Stimulated activated CD8-positive, alpha-beta memory T cell treated with anti-CD3 and anti-CD28 coated beads, Interleukin-2, amount 100 ng/mL, for 1 hour (primary cell): ENCODE measurements around the gene CDYL2.
"Not testable (repeated sequence)": the region's sequence is repeated elsewhere in the genome, so short reads cannot be mapped to it uniquely, and the experiment has no call there.

Source experiments
- DNase-seq, 2 donors: peaks; one replicate each; pipeline ENCODE4 v3.0.0-alpha.2; 2020; ENCODE audit warnings: low read depth in 2 of 2

Gene CDYL2, protein sequence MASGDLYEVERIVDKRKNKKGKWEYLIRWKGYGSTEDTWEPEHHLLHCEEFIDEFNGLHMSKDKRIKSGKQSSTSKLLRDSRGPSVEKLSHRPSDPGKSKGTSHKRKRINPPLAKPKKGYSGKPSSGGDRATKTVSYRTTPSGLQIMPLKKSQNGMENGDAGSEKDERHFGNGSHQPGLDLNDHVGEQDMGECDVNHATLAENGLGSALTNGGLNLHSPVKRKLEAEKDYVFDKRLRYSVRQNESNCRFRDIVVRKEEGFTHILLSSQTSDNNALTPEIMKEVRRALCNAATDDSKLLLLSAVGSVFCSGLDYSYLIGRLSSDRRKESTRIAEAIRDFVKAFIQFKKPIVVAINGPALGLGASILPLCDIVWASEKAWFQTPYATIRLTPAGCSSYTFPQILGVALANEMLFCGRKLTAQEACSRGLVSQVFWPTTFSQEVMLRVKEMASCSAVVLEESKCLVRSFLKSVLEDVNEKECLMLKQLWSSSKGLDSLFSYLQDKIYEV

DNA sequence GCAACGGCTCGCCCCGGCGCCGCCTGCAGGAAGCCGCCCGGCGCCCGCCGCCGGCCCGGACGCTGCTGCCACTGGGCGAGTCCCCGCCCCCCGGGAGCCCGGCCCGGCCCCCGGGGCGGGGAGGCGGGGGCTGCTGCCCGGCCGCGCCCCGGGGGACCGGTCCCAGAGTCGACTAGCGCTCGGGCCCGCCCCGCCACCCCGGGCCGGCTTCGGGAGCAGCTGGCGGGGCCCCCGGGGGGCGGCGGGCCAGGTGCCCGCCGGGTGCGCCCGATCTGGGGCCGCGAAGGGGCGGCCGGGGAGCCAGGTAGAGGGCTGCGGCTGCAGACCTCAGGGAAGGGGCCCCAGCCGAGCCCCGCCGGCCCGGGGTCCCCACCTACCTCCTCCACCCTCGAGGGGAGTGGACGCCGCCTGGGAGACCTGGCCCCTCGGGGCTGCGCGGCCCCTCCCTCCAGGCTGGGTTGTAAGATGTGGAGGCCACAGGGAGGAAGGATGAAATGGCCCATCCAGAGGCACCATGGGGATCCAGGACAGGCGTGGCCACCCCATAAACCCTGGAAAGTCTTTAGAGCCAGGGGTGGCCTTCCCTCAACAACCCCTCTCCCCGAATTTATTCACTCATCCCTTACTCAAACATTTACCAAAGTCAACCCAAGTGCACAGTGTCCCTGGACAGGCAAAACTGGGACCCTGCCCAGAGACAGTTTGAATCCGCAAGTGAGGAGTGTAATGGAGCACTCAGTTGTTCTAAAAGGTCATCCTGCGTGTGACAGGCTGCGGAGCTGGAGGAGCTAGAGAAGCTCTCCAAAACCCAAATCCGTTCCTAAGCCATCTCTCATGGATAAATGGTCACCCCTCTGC lies at the start of gene CDYL2:
CDYL2 (minus strand) TSS at position 73 of the 858 bp plus-strand sequence. CDS start 425 bp downstream, outside the sequence.
- DNase-seq: peak in 1 of 2 donors; percentile 9

DNA sequence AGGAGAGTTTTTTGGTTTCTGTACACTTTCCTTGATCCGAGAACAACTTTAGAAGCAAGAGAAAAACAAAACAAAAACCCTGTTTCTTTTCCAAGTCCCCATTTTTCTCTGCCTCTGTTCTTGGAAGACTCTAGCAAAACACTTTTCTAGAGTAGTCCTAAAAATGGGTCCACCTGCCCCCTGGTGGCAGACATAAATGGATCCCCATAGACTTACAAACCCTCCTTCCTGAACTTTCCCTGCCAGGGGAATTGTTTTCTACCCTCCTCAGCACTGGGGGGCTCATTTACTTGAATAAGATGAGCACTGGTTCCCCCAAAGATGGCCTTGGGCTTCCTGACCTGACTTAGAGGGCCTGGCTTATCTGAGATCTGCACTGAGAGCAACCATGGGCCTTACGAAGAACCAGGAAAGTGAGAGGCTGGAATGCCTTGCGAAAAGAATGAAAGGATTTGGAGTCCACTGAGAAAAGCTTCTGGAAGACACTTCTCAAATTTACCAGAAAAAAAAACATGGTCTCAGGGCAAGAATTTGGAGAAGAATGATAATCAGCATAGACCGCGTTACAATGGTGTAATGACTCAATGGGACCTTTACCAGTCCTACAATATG lies 48.0 kb upstream of the CDYL2 start:
- no peak for DNase-seq

DNA sequence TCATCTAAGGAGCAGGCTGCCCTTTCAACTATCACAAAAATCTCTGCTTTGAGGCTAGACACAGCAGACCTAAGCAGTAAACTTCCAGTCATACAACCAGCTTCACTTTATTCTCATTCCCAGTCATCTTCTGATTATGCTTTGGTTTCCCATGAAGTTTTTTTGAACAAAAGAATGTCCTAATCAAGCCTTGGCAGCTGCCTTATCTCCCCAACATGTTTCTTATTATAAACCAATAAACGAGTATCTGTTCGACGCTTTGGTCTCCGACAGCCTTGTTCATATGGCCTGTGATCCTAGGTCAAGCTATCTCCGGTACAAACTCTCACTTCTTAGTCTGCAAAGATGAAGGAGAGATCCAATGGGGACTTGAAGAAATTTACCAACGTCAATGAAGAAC lies 47.4 kb upstream of the CDYL2 start:
- no peak for DNase-seq

DNA sequence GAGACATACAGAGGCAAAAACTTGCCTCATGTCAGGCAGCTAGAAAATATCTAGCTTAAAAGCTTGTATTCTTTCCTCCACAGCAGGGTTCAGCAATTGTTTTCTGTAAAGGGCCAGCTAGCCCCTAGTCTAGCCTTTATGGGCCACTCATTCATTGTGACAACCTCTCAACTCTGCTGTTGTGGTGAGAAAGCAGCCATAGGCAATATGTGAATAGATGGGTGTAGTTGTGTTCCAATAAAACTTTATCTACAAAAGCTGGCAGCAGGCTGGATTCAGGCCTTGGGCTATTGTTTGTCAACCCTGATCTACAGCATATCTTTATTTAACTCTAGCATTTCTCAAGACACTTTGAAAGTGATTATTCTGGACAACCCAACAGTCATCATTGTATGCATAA lies 46.4 kb upstream of the CDYL2 start:
- no peak for DNase-seq

DNA sequence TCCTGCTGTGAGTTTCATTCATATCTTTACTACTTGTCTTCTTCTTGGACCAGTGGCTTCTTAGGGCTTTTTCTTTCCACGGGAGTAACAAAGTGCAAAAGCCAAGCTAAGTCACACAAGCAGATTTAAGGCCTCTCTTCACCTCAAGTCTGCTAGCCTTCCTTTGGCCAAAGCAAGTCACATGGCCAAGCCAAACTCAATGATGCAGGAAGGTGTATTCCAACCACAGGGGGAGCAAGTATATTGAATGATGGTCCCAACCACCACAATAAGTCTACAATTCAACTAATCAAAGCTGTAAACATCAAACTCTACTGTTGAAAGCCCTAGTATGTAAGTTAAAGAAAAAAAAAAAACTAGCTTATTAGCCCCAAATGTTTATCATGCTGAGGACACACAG lies 44.5 kb upstream of the CDYL2 start:
- DNase-seq: no peak

DNA sequence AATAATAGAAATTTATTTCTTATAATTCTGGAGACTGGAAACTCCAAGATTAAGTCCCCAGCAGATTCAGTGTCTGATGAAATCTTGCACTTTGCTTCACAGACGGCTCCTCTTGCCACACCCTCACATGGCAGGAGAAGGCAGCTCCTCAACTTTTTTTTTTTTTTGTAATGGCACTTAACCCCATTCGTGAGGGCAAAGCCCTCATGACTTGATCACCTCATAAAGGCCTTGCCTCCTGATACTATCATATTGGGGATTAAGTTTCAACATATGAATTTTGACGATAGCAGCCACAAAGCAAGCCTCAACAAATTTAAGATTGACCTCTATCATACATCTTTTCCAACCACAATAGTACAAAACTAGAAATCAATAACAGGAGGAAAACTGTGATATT lies 42.3 kb upstream of the CDYL2 start:
- no peak for DNase-seq

DNA sequence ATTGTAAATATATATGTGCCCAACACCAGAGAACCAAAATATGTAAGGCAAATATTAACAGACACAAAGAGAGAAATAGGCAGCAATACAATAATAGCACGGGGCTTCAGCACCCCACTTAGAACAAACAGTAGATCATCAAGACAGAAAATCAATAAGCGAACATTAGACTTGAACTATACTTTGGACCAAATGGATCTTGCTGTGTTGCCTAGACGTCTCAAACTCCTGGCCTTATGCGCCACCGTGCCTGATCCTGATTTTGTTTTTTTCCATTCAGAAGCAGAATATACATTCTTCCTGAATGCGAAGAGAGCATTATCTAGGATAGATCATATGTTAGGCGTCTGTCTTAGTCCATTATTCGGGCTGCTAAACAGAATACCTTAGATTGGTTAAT lies 41.9 kb upstream of the CDYL2 start:
- DNase-seq: no peak

DNA sequence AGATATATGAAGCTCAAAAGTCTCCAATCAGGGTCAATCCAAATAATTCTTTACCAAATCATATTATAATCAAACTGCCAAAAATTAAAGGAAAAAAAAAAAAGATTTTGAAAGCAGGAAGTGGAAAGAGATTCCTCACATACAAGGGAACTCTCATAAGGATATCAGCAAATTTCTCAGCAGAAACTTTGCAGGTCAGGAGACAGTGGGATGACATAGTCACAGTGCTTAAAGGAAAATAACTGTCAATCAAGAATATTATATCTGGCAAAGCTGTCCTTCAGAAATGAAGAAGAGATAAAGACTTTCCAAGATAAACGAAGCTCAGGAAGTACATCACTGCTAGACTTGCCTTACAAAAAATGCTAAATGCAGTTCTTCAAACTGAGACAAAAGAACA lies 40.0 kb upstream of the CDYL2 start:
- no peak for DNase-seq

DNA sequence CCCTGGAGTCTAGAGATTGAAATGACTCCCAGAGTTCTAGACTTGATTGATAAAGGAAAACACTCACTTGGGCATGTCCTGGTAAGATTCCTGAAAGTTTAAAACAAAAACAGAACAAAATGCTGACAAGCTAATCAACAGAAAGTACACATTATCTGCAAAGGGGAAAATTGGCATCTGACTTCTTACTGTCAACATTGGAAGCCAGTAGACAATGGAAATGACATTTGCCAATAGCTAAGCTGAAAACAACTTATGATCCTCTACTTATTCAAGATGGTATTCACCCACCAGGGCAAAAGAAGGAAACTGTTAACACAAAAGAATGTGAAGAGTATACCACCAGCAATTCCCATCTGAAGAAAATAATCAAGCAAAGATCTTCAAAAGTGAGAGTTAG lies 36.8 kb upstream of the CDYL2 start:
- no peak for DNase-seq

DNA sequence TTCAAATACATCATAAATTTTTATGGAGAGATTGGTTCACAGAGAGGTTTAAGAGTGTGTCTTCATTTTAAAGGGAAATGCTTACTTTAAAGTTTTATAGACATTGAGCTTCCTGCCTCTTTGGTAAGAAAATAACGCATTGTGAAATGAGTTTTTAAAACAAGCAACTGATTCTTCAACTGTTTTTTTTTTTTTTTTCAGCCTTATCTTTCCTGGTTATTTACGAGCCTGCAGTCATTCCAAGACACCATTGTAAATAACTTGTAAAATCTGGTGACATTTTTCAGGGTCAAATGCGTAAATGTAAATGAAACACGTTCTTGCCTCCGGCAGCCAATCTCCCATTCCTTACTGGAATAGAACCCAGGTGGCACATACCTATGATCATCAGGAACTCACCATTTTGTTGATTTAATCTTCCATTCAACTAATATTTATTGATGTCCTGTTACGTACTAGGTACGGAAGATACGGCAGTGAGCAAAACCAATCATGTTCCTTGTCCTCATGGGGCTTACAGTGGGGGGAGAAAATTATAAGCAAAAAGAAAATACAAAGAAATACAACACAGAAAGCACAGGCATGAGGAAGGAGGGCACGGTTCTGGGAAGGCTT lies 33.2 kb upstream of the CDYL2 start:
- no peak for DNase-seq

DNA sequence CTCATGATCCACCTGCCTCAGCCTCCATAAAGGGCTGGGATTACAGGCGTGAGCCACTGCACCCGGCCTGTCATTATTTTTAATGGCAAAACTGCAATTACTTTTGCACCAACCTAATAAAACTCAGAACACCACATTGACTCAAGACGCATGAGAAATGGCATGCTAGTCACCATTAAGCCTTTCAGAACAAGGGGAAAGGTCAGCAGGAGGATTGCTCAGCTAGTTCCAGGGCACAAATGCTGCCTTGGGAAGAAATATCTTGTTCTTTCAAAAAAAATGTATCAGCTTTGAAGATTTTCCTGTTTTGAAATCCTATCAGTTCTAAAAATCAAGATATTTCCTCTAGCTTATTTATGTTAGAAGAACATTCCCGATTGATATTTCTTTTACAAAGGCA lies 32.4 kb upstream of the CDYL2 start:
- no peak for DNase-seq

DNA sequence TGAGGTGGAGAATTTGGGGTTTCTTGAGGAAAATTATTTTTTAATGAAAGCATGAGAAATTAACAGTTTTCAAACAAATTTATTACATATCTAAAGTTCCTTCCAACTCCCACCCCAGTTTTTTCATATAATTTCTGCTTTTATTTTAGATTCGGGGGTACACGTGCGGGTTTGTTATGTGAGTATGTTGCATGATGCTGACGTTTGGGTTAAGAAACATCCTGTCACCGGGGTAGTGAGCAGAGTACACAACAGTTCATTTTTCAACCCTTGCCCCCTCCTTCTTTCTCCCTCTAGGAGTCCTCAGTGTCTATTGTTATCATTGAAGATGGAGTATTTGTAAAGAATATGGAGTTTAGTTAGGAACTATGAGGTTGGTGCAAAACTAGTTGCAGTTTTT lies 31.8 kb upstream of the CDYL2 start:
- DNase-seq: no peak

DNA sequence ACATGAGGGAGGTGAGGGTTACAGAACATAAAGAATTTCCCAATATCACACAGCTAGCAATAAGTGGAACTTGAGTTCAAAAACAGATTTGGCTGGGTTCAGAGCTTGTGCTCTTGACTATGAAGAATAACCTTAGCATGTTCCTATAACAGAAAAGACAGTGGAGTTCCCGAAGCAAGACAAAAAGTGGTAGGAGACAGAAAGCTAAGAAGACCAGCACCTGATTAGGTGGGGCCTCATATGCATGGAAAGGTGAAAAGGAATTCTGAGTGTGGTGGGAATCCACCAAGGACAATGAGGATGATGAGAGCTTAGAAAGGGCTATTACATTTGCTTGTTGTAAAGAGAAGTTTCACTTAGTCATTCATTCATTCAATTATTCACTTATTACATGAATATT lies 26.6 kb upstream of the CDYL2 start:
- DNase-seq: no peak

DNA sequence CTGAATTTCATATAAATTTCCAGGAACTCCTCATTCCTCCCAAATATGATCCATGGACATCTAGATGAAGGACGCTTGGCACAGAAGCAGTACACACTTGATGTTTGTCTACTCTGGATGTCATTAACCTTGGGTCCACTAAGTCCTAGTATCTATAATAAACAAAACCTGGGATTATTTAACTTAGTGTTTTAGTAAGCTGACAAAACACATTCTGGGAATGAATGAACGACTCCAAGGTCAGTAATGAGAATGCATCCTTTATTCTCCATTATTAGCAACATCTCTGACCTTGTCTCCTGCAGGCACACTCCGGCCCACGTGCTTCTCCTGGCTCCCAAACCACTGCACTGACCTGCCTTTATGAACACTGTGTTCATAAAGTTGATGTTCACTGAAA lies 24.1 kb upstream of the CDYL2 start:
- DNase-seq: no peak

DNA sequence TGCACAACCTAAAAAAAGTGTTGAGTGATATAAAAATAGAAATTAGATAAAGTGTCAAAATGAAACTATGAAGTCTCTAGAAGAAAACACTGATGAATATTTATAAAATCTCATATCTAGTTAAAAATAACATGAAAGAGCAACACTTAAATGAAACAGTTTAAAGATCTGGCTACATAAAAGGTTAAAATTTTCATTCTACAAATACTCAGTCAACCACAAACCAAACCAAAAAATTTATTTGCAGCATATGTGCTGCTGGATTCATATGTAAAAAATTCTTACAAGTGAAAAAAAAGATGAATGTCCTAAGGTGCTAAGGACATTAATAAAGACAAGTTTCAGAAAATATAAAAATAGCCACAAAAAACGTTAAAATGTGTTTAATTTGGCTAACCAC lies 22.6 kb upstream of the CDYL2 start:
- no peak for DNase-seq

DNA sequence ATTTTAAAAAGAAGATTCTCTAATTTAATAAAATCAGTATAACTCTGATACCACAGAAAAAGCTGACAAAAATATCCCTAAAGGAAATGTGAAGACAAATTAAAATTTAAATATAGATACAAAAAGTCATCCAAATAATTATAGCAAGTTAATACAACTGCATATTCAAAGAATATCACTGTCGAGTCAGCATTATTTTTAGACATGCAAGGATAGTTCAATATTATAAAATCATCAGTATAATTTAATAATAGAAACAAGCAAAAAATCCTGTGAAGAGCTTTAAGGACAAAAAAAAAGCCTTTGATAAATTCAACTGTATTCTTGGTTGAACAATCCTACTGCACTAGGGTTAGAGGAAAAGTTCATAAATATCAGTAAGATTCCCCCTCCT lies 21.0 kb upstream of the CDYL2 start:
- DNase-seq: no peak

DNA sequence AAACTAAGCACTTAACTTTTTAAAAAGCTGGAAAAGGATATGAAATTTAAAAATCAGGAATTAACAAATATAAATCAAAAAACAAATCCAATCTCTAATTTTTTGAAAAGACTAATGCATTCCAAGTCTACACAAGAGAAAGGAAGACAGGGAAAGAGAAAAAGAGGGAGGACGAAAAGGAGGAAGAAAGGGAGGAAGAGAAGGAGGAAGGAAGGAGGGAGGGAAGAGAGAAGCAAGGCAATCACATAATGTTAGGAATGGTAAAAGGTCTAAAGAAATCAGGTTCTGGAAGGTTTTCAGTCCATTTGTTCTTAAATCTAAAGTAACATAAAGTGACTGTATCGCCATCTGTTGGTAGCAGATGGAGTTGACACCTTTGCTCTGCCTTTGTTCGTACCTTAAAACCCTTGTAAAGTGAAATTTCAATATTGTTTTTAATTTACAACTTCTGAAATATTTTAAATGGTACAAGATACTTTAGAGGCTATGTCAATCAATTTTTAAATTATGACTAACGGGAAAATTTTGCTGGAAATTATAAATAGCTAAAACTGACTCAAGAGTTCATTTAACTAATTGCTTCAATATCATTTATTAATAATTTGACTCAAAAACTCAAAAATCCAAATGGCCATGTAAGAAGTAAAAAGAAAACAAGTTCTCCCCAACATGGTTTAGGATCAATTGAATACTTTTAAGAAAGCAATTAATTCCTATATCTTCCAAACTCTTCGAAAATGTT lies 20.4 kb upstream of the CDYL2 start:
- DNase-seq: no peak

DNA sequence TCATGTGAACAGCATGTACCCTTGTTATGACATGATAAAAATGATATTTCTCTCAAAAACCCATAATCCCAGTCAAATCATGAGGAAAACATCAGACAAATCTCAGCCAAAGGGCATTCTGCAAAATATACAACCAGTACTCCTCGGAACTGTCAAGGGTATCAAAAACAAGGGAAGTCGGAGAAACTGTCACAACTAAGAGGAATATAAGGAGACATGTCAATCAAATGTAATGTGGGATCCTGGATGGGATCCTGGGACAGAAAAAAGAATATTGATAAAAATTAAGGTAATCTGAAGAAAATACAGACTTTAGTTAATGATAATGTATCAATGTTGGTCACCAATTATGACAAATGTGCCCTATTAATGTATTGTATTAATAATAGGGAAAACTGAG lies 15.6 kb upstream of the CDYL2 start:
- no peak for DNase-seq

DNA sequence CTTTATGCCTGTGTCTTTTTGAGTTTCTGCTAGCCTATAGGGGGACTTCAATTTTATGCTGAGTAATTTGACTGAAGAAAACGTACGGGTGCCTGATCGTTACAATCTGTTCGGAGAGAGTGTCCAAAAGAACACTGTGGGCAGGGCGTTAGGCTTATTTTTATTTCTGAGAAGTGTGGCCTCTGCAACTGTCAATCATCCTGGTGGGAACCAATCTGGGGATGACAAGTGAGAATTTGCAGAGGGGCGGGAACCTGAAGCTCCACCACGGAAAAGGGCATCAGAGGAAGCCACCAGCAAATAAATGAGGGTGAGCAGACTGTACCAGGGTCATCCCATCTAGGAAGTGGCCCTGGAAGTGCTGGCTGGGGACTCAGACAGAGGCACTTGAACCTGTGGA lies 12.0 kb upstream of the CDYL2 start:
- no peak for DNase-seq

DNA sequence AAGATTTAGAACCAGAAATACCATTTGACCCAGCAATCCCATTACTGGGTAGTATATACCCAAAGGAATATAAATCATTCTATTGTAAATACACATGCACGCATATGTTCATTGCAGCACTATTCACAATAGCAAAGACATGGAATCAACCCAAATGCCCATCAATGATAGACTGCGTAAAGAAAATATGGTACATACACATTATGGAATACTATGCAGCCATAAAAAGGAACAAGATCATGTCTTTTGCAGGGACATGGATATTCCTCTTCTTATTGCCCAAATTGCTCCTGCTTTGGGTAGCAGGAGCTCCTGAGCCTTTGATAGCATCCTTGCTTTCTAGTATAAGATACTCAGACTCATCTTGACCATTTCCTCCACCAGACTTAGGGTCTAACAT lies 10.9 kb upstream of the CDYL2 start:
- not testable (repeated sequence) for DNase-seq

DNA sequence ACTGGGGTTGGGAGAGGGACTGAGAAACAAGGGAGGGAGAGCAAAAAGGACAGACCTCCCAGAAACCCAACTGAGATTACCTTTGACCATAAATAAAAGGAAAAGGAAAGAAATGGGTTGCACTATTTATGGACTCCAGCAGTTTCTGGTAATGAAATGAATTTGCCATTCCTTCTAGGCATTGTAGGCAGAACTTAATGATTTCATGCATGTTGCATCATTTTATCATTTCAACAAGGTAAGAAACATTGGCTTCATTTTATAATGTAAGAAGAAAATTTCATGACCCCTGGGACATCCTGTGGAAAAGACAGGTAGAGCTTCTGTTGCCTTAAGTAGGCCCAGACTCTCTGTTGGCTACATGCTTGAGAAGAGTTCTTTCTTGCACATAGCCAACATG lies 8.2 kb upstream of the CDYL2 start:
- DNase-seq: no peak
